Measurements from ENCODE around the gene SSUH2. TPM values are rescaled to one million over a fixed set of nuclear protein-coding genes. Genes with fewer than 3 reads are reported as not detected.
A peak's percentile ranks its signal among the peaks of the same experiment; 100 is the strongest.

The SSUH2 gene
- total and polyA plus RNA-seq, 12 donors: 0.12 to 1.3 (median 0.61) TPM; not detected in 3

GRCh38 chr3:8662594-8662993, 18.0 kb upstream of the SSUH2 start:
- Histone ChIP-seq H3K36me3 (replicated peaks in 1 of 2) (no peaks in the 10 kb centered on the region), H3K9me3 (replicated peaks in 1 of 3) (no peaks in the 10 kb centered on the region), H3K4me1 (replicated peaks in 1 of 2) (peaks cover 0 to 17% of the 10 kb centered on the region in 2 donors), H3K27ac (no peak overlapping the region), H3K27me3 (no peaks in the 10 kb centered on the region), H3K4me3 (no peak overlapping the region)
- intact Hi-C loops (cut with DNase I): no loop called here
- 45 to 67% (median 53%) methylated on average over 4 of the region's 4 CpGs for WGBS, 4 donors
- DNase-seq: peak in 1 of 7 donors; percentile 59
- TF ChIP-seq CTCF (IDR thresholded peaks at IDR 0.05) (no peak), POLR2A (IDR thresholded peaks at IDR 0.05) (no peak)

- Histone ChIP-seq H3K9me3 (replicated peaks in 1 of 3) (no peaks in the 10 kb centered on the region), H3K27me3 (no peaks in the 10 kb centered on the region), H3K27ac (no peak overlapping the region), H3K4me3 (no peak overlapping the region), H3K4me1 (replicated peaks in 1 of 2) (peaks cover 0 to 17% of the 10 kb centered on the region in 2 donors), H3K36me3 (replicated peaks in 1 of 2) (no peaks in the 10 kb centered on the region)
- no peak for DNase-seq
- intact Hi-C loops (cut with DNase I): no loop called here
- 53 to 59% (median 54%) methylated on average over 6 to 7 of the region's 7 CpGs for WGBS, 4 donors
- TF ChIP-seq POLR2A (IDR thresholded peaks at IDR 0.05) (no peak), CTCF (IDR thresholded peaks at IDR 0.05) (no peak)
Measured at GRCh38 chr3:8660175-8661118, 15.8 kb upstream of the SSUH2 start.

GRCh38 chr3:8659242-8659641, 14.6 kb upstream of the SSUH2 start:
- H3K27ac ChIP-seq: no peak overlapping the region
- H3K36me3 ChIP-seq (replicated peaks in 1 of 2): no peaks in the 10 kb centered on the region
- peaks cover 0 to 17% of the 10 kb centered on the region in 2 donors for H3K4me1 ChIP-seq (replicated peaks in 1 of 2)
- H3K4me3 ChIP-seq: no peak overlapping the region
- 90 to 97% (median 93%) methylated on average over 4 of the region's 4 CpGs for WGBS, 4 donors
- DNase-seq: no peak
- no peaks in the 10 kb centered on the region for H3K27me3 ChIP-seq
- no peak for TF ChIP-seq CTCF (IDR thresholded peaks at IDR 0.05)
- TF ChIP-seq POLR2A (IDR thresholded peaks at IDR 0.05): no peak
- no peaks in the 10 kb centered on the region for H3K9me3 ChIP-seq (replicated peaks in 1 of 3)
- intact Hi-C loops (cut with DNase I): no loop called here

- Histone ChIP-seq H3K36me3 (replicated peaks in 1 of 2) (no peaks in the 10 kb centered on the region), H3K4me1 (replicated peaks in 1 of 2) (peaks cover 0 to 17% of the 10 kb centered on the region in 2 donors), H3K9me3 (replicated peaks in 1 of 3) (no peaks in the 10 kb centered on the region), H3K27ac (peak overlapping the region in 2 of 5 donors; percentile 18 to 63), H3K27me3 (no peaks in the 10 kb centered on the region), H3K4me3 (no peak overlapping the region)
- TF ChIP-seq CTCF (IDR thresholded peaks at IDR 0.05): no peak
- WGBS, 4 donors: 32 to 42% (median 34%) methylated on average over 12 of the region's 12 CpGs
- intact Hi-C loops (cut with DNase I): no loop called here
- DNase-seq: peak; percentile 50 to 81 (median 68)
Measured at GRCh38 chr3:8658306-8659212, 14.0 kb upstream of the SSUH2 start.

Measured in adrenal gland (tissue), 12 donors.